ENCODE results near the gene CAPN7.

DNA sequence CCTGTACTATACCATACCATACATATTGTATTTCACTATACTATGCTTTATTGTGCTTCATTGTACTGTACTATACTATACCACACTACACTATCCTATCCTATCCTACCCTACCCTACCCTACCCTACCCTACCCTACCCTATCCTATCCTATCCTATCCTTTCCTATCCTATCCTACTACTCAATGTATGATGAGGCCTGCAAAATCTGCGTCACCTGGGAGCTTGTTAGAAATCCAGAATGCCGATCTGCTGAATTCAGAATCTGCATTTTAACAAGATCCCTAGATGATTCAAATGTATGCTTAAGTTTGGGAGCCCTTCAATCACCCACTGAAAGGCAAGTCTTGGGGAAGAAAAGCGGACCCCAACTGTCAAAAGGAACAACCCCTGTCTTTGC lies 45.4 kb upstream of the CAPN7 start:
- TF ChIP-seq, protein P1, sequence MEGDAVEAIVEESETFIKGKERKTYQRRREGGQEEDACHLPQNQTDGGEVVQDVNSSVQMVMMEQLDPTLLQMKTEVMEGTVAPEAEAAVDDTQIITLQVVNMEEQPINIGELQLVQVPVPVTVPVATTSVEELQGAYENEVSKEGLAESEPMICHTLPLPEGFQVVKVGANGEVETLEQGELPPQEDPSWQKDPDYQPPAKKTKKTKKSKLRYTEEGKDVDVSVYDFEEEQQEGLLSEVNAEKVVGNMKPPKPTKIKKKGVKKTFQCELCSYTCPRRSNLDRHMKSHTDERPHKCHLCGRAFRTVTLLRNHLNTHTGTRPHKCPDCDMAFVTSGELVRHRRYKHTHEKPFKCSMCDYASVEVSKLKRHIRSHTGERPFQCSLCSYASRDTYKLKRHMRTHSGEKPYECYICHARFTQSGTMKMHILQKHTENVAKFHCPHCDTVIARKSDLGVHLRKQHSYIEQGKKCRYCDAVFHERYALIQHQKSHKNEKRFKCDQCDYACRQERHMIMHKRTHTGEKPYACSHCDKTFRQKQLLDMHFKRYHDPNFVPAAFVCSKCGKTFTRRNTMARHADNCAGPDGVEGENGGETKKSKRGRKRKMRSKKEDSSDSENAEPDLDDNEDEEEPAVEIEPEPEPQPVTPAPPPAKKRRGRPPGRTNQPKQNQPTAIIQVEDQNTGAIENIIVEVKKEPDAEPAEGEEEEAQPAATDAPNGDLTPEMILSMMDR (IDR thresholded peaks at IDR 0.05), result no peak
- no peak for TF ChIP-seq EZH2 (IDR thresholded peaks at IDR 0.05)
